ENCODE measurements around the gene ADARB1.
A peak's percentile ranks its signal among the peaks of the same experiment; 100 is the strongest.

Gene ADARB1

DNA sequence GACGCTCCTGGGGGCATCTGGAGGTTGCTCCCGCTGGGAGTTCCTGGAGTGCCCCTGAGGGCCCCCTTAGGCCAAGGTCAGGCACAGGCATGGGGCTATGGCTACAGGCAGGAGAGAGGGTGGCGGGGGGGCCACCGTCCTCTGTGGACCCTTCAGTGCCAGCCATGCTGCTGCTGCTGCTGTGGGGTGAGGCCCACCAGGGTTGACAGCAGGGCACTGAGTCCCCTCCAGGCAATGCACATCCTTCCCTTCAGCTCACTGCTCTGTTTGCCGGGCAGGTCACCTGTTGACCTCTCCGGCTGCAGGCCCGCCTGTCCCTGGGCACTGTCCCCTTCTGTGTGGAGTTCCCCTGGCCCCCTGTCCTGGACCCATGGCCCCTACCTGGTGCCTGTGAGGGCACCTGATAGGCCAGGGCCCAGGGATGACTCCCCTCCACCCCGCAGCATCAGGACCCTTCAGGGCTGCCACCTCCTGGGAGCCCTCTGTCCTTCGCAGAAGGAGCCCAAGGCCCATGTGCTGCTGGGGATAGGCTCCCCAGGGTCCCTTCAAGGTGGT, 34.1 kb upstream of the ADARB1 start:
- DNase-seq = no peak

DNA sequence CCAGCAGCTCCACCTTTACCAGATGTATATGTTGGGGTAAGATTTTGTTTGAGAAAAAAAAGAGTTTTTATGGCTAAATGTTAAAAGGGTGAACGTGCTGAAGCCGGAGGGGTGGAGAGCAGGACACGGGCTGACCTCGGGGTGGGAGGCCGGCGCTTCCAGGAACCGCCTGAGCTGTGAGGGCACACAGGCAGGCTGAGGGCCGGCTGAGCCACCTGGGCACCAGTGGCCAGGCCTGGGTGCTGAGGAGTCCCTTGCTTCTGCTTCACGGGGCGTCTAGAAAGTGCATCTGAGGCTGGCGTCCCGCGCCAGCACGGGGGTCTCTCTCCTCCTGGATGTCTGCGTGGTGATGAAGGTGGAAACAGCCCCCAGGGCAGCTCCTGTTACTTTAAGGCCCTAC, 33.6 kb upstream of the ADARB1 start:
- DNase-seq = no peak

DNA sequence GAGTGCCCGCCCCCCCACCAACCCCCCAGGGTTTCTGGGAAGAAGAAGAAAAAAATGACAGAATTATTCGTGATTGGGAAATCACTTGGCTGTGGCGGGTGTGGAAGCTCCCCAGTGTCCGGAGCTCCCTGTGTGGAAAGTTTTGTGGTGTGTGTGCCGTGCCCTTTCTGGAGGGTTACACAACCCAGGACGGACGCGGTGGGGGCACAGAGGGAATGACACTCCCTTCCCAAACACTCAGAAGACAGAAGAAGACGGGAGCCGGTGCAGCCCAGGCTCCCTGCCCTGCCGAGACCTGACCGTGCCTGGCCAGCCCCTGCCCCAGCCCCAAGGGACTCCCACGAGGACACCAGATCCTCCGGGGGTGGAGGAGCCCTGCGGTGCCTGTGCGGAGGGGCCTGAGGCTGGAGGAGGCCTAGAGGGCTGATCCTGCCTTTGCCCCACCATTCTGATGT, 33.0 kb upstream of the ADARB1 start:
- no peak for DNase-seq

DNA sequence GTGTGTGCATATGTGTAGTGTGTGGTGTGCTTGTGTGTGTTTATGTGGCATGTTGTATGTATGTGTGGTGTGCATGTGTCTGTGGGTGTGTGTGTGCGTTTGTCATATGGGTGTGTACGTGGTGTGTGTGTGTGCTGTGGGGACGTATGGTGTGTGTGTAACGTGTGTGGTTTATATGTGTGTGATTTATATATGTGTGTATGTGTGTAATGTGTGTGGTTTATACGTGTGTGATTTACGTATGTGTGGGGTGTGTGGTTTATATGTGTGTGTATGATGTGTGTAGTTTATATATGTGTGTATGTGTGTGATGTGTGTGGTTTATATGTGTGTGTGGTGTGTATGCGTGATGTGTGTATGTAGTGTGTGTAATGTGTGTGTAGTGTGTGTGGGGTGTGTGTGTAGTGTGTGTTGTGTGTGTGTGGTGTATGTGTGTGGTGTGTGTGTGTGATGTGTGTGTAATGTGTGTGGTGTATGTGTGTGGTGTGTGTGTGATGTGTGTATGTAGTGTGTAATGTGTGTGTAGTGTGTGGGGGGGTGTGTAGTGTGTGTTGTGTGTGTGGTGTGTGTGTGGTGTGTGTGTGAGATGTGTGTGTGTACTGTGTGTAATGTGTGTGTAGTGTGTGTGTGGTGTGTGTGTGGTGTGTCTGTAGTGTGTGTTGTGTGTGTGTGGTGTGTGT, 32.3 kb upstream of the ADARB1 start:
- DNase-seq = no peak

DNA sequence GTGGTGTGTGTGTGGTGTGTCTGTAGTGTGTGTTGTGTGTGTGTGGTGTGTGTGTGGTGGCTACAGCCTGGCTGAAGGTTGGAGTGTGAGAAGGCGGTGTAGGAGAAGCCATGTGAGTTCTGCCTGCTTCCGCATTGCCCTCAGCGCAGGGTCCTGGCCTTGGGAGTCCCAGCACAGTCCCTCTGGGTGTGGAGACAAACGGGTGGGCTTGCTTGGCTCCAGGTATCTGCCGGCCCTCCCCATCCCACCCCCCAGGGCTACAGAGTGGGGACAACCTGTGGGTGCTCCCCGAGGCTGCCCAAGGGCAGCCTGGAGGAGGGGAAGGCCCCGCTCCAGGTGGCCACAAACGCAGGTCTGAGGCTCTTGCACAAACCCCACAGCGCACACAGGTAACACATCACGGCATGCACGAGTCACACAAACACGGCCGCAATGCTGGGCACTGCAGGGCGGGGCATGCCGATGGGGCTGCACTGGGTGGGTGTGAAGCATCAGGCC, 31.7 kb upstream of the ADARB1 start:
- no peak for DNase-seq

DNA sequence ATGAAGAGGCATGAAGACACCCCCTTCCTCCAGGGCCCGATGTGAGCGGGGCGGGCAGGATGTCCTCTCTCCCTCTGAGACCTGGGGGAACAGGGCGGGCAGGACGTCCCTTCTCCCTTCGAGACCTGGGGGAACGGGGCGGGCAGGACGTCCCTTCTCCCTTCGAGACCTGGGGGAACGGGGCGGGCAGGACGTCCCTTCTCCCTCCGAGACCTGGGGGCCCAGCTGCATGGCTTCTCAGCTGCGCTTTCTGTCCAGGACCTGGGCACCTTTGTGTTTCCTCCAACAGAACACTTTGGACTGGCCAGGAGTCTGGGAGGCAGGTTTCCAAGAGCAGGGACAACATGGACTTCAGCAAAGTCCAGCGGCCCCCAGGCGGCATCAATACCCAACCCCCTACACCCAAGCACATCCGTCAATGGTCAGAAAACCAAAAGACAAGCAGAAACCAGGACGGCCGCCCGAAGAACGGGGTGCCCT, 30.8 kb upstream of the ADARB1 start:
- no peak for DNase-seq

DNA sequence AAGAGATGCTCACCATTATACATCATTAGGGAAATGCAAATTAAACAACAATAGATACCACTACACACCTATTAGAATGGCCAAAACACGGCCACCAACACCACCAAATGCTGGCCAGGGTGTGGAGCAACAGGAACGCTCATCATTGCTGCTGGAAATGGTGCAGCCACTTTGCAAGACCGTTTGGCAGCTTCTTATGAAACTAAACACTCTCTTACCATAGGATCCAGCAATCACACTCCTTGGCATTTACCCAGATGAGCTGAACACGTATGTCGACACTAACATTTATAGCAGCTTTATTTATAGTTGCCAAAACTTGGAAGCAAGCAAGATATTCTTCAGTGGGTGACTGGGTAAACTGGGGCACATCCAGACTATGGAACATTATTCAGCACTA, 28.9 kb upstream of the ADARB1 start:
- no peak for DNase-seq

DNA sequence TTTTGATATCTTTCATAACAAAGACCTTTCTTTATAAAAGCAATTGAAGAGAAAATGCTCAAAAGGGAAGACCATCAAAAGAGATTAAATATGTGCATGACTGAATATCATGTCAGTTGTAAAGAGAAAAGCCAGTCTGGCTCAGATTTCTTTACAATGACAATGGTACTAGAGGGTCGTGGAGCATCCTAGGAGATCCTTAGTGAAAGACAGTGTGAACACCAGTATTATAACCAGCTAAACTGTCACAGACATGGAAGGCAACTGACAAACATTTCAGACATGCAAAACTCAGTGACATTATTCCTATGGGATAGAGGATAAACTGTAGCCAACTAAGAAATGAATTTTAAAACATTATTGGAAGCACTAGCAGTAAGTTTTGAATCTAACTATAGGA, 27.1 kb upstream of the ADARB1 start:
- no peak for DNase-seq

DNA sequence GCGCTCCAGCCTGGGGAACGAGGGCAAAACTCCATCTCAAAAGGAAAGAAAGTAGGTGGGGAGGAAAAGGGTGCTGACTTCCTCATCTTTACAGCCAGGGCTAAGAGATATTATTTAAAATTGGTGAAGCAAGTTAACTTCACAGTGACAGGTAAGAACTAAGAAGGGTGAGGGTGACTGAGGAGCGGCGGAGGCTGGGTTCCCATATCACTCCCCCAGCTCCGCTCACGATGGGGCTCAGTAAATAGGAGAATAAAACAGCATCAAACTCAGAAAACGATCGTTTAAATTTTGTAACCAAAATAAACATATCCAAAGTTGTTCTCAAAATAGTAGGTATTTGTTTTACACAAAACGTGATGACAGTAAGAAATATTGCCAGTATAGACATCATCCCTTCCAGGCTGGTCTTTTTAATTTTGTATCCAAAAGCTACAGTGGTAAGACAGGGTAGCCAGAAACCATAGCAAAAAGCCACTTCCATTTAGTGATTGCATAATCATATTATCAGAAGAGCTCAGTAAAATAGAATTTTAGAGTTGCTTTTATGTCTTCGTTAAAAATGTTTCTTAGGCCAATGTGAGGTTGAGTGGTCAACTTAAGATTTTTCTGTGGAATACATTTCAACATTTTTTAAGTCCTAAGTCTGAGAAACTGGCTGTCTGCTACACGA, 26.2 kb upstream of the ADARB1 start:
- no peak for DNase-seq

DNA sequence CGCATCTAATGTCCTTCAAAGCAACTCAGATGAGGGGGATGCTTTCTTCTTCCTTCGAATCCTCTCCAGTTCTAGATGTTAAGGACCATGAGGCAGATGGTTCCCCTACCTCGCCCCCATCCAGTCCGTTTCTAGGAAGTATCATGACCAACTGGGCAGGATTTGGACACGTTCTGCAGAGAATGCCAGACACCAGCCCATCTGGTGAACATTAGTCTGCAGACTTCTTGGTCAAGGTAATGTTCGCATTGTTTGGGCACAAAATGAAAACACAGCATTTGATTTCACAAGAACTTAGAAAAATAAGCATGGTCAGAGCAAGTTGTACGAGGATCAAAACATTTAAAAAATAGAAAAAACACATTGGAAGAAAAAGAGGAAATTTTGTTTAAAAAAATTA, 25.4 kb upstream of the ADARB1 start:
- DNase-seq = no peak

DNA sequence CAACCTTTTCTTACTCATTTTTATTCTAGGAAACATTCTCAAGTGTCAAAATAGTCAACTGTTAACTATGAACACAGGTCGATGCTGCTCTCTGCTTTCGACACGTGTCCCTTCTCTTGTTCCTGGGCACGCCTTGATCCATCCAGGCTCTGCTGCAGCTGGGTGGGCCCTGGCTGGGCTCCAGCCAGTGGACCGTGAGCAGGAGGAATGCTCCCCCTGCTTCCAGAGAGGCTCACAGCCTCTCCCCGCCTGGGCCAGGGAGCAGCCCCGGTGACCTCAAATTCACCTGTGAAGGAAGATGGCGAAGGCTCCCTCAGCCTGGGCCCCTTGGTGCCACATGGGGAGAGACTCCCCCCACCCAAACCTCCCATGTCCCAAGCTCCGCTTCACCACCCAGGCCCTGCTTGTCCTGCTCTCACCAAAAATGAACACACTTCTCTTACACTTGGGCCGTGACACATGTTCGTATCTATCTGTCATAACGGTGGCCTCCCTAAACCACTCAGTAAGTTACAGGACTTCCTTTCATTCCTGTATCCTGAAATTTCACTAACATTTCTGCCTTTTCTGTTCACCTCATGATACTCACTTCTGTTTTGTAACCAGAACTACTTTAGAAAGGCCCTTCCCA, 24.6 kb upstream of the ADARB1 start:
- DNase-seq = no peak

DNA sequence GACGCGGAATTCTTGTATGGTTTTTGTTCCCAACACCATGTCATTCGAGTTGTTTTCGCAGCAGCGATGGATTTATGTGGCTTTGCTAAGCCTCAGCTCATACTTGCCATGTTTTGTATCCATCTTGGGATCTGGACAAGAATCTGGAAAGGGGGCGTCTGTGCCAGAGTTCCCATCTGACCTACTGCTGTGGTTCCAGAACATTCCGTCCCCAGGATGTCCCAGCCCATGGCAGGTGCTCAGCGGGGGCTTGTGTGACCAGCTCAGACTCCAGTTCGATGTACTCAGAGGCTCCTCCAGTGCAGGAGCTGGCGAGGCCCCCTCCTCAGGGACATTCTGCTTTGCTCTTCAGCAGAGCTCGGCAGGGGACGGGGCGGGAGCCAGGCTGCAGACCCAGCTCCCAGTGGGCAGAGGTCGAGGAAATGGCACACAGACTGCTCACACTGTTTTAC, 24.0 kb upstream of the ADARB1 start:
- no peak for DNase-seq

DNA sequence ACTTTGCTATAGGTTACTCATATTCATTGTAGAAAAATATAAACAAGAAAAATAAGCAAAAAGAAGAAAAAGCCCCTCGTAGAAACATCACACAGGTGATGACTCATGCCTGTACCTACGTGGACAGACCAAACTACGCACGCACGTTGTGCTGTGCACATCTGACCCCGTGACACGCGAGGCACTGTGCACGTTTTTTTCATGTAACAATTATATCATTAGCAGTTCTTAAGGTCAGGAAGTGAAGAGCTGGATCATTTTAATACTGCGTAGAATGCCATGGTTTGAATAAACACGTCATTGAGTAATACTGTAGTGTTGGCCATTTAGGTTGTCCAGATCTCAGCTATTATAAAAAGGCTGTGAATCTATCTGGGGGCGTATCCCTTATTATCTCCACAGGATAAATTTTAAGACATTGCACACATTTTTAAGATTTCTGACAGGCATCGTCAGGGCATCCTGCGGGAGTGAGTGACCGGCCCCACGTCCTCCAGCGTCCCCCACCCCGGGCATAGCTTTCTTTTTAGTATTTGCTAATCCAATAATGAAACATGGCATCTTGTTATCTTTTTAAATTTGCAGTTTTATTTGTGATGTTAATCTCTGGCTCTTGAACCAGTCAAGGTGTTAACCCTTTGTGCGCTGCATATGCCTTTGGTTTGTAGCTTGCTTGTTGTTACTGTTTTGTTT, 23.4 kb upstream of the ADARB1 start:
- DNase-seq = peak; percentile 73

DNA sequence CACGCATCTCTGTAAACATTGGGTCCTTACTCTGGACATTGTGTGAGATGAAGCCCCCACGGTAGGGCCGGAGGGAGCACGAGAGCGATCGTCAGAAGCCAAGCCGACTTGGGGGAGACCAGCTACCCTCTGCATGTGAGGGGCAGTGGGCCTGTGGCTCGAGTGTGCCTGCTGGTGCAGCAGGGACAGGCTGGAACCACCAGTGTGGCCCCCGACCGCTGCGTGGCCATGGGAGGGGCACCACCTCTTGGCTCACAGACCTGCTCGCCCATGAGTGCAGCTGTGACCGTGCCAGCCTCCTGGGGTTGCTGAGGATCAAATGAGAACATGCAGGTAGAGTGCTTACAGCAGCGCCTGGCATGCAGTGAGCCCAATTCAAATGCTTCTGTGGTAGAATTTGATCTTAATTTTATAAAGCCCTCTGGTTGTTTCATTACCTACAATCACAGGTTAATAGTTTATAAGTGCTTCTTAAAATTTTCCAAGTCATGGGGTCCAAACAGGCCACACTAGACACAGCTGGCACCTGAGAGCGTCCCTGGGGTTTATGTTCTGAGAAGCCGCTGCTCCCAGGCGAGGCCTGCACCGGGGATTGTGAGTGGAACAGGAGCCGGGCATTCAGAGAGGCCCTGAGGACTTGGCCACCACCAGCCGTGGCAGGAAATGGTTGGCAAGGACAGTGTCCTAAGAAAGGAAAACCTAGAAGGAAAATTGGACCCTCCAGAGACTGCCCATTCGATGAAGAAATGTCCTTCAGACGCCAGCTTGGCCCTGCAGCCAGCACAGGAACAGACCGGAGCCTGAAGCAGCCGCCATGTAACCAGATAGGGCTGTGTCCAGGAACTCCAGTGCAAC, 22.6 kb upstream of the ADARB1 start:
- DNase-seq = no peak

DNA sequence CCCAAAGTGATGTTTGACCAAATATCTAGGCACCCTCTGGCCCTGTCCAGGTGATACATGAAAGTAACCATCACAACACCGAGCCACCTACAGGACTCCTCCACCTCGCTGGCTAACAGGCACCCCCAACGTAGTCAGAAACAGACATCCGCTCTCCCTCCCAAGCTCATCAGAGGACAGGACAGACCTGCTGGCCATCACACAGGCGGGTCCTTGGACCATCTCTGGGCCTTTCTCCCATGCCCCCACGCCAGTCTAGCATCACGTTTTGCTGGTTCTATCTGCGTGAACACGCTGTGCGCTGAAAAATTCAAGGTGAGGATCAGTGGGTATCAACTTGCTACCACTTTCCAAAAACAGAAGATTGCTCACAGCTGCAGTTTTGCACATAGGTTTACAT, 21.4 kb upstream of the ADARB1 start:
- DNase-seq = no peak

DNA sequence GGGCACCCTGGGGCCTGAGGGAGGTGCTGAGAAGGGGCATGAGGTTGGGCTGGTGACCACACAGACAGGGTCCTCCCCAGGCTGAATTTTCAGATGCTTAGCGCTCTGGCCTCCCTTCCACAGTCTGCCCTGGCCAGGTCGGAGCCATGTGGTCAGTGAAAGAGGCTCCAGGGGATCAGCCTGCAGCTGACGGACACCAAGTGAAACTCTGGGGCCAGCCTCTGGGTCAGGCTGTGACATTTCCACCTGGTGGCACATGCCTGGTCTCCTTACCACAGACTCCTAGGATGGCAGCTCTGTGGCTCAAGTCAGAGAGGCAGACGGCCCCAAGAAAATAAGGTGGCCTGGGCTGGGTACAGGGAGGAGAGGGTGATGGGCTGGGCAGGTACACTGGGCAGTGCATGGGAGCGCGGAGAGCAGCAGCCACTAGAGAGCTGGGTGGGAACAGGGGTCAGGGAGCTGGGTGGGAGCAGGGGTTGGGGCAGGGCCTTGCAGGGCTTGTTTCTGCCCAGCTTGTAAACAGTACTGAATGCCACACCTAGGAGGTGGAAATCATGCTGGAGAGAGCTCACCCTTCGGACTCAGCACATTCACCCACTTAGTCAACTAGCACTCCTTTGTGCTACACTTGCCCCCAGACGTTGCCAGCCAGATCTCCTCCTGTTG, 20.7 kb upstream of the ADARB1 start:
- no peak for DNase-seq

DNA sequence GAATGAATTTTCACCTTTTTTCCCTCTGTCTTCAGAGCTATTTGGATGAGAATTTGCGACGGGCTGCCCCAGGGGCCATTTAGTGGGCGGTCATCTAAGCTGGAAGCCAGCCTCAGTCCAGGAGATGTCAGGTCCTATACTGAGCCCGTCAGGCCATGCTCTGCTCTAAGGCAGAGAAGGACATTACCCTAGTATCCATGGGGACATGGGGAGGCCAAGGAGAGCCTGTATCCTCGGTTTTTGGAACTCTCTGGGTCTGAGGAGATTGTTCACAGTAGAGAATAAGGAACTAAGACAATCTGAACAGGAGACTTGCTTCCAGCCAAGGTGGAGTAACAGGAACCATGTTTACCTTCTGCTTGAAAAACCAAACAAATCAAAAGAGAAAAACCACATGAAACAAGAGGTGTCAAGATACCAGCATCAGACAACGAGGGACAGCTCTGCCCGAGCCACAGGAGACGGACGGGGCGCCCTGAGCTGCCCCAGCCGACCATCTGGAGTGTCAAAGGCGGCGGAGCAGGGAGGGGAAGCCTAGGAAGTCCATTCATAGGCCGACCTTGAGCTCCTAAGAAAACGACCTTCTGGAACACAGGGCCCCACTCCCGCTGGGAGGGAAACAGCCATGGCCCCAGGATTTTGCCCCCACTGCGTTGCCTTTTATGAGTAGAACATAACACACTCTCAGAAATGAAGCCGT, 20.0 kb upstream of the ADARB1 start:
- DNase-seq = no peak

DNA sequence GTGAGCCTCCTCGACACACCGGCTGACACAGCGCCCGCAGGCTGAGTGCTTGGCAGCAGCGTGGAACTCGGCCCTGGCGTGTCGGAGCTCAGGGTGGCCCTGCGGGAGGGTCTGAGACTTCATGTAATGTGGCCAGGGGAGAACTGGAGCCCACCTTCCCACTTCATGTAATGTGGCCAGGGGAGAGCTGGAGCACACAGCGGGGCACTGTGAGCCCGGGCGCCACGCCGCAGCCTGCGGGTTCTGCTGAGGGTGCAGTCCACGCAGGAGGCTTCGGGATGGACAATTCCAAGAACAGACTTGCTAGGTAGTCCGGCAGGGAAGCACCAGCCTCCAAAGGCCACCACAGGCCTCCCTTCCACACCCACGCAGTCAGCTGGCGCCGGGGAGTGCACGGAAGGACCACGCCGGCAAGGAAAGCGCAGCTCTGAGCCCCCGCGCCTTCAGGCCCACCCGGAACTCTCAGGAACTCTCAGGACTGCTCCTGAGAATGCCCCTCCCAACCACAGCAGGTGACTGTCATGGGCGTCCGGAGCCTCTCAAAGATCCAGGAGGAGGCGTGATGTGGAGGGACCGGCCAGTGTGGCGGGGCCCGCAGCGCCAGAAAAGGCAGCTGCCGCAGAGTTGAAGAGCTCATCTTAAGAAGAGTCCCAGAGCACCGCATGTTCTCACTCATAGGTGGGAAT, 19.3 kb upstream of the ADARB1 start:
- no peak for DNase-seq

DNA sequence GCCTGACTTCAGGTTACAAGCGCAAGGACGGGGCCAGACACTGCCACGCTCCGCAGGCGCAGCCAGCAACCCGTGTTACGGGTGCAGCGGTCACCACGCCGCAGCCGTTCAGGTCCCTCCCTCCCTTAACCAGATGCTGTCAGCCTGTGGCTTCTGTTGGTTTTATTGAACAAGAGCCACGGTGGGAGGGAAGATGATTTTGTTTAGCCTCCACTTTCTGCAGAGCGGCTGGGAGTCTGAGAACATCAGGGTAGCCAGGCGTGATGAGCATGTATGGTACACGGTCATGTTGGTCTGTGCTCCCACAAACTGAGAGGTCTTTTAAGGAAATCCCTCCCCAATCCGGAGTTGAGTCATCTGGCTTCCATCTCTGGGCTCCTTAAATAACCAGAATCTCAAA, 18.5 kb upstream of the ADARB1 start:
- no peak for DNase-seq

DNA sequence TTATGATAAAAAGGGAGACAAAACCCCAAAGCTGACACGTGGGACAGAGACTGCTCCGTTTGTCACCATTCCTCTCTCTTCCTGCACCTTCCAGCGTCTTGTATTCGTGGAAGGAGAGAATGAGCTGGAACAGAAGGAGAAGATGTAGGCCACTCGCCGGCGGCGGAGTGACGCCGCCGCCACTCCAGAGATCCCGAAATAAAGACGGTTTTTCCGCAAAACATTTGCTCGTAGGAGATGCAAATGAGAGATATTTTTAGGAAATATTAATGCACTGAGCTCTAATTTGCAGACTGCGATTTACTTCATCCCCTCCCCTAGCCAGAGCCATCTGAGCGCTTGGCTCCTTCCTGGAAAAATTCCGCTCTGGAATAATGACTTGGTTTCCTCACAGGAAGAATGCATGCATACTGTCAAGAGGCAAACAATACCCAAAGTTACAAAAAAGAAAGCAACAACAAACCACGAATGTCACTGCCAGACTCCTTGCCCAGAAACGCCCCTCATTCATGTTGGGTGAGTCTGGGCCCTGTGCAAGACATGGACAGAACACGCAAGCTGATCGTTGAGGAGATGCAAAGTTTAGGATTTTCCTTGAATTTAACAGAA, 18.0 kb upstream of the ADARB1 start:
- DNase-seq = no peak

Data from NCI-H2227 treated with DMSO at 0.1 percent for 48 hours (cell line).